ENCODE data around the gene EYA2.

- TF ChIP-seq CTCF (IDR thresholded peaks at IDR 0.05) (no peak), POLR2A (IDR thresholded peaks at IDR 0.05) (no peak), EP300 (IDR thresholded peaks at IDR 0.05) (no peak)
Observed at GRCh38 chr20:47030271-47030810, 135.7 kb downstream of the EYA2 start.

All from gastroesophageal sphincter (tissue), 3 donors.